Heart right ventricle (tissue), 16 donors: ENCODE data around the gene CARS2. TPM values are rescaled to one million over a fixed set of nuclear protein-coding genes. Genes with fewer than 3 reads are reported as not detected.
A peak's percentile ranks its signal among the peaks of the same experiment; 100 is the strongest.

Experiments
- ATAC-seq, 8 donors: fragments of 200-7000 bp; cut with Tn5 transposase; one replicate each; pipeline ENCODE4 v1.9.1; 2020; ENCODE audit warnings: mild to moderate bottlenecking in 8 of 8, moderate library complexity in 8 of 8, moderate number of reproducible peaks in 1 of 8
- DNase-seq, 2 donors: peaks; one replicate each; pipeline ENCODE4 v3.0.0-alpha.2; 2020
- H3K27ac ChIP-seq, 10 donors: fragments of 200-600 bp; sonication (generic) in 2 of 10; one replicate each; pipeline versions ENCODE4 v1.5.0 to v1.8.0; 2020 to 2022; ENCODE audit warnings: mild to moderate bottlenecking in 3 of 10
- H3K27me3 ChIP-seq, 7 donors: fragments of 200-600 bp; one replicate each; pipeline ENCODE4 v1.8.0; 2021 to 2022; ENCODE audit warnings: mild to moderate bottlenecking in 2 of 7
- H3K36me3 ChIP-seq, 9 donors: fragments of 200-600 bp; sonication (generic) in 1 of 9; one replicate each; pipeline versions ENCODE4 v1.5.0 to v1.8.0; 2020 to 2022; ENCODE audit warnings: mild to moderate bottlenecking in 2 of 9
- H3K4me1 ChIP-seq, 9 donors: fragments of 200-600 bp; sonication (generic) in 1 of 9; one replicate each; pipeline versions ENCODE4 v1.5.0 to v1.8.0; 2020 to 2022; ENCODE audit warnings: mild to moderate bottlenecking in 4 of 9
- H3K4me3 ChIP-seq, 10 donors: fragments of 200-600 bp; sonication (generic) in 2 of 10; one replicate each; pipeline versions ENCODE4 v1.5.0 to v1.8.0; 2020 to 2022; ENCODE audit warnings: mild to moderate bottlenecking in 7 of 10, moderate library complexity in 2 of 10
- H3K9me3 ChIP-seq, 11 donors: fragments of 200-600 bp in 10 of 11; sonication (generic) in 2 of 11; one replicate each; pipeline versions ENCODE4 v1.5.0 to v1.8.0; 2013 to 2022; ENCODE audit warnings: mild to moderate bottlenecking in 2 of 11, control low read depth in 1 of 11, moderate library complexity in 1 of 11
- WGBS, 2 donors: extraction: QIAGEN DNeasy Blood & Tissue Kit; methylation state at CpG; one replicate each; pipeline ENCODE4 v1.1.7; 2013; ENCODE audit warnings: inconsistent platforms in 1 of 2; 5-methylcytosine and 5-hydroxymethylcytosine counted together
- intact Hi-C, 10 donors: fragments of 100-400 bp; cut with DNase I; formaldehyde crosslinking; loops; one replicate each; pipeline versions ENCODE4 v1.11.1 to v1.14.2; 2022
- polyA plus RNA-seq, 2 donors: library from polyadenylated mRNA; stranded (reverse); fragments of 200-250 nt; gene quantifications; one replicate each; pipeline ENCODE4 v1.2.3, GENCODE V29; 2013
- total RNA-seq, 10 donors: library from RNA; stranded (reverse); fragmentation: NEBNext Ultra II Directional in 3 of 10; extraction: Animal tissue kit (Norgen Biotek cat#: 25700) in 3 of 10; gene quantifications; one replicate each; pipeline versions ENCODE4 v1.2.1 to v1.2.4, GENCODE V29; 2021 to 2023
- TF ChIP-seq, protein P1 (sequence below), 9 donors: fragments of 200-600 bp; sonication (generic) in 2 of 9; IDR thresholded peaks; one replicate each; pipeline versions ENCODE4 v1.5.0 to v1.8.0; 2021 to 2022; ENCODE audit warnings: antibody characterized with exemption in 9 of 9, mild to moderate bottlenecking in 5 of 9, moderate library complexity in 1 of 9
- donor health status: Arrhythmogenic right ventricular cardiomyopathy.
- donor health status: ischemic (EF 13 %, LVEDD 7.1; RV severe dilation, severe dysfunction).
- donor health status: healthy with polysubstance abuse.
- donor health status: DM: no; HTN: yes; CAD: no.
- donor health status: DM: no; HTN: no; CAD: no.
- donor health status: ischemic (EF 25% LVEDD 6.9; RV normal size, moderate dysfunction).
- donor health status: ischemic (EF 25% LVEDD 5.7; RV mildly dilated, moderate dysfunction).
- donor health status: healthy.
- donor health status: DM: yes; HTN: yes; CAD: no.
- donor health status: Ischemic cardiomyopathy.
- donor health status: ischemic (EF 35%, LVEDD 5.7; RV mildly dilated, moderate dysfunction).
- donor health status: nonischemic (EF 11% LVEDD 7.7; RV severe dilation, severe dysfunction).
- donor health status: DM: yes; HTN: yes; CAD: no.
- donor health status: PGD.
- donor health status: ischemic (EF 29% LVEDD 5.4; RV normal size, mild dysfunction).
- donor health status: nonischemic (EF 23%, LVEDD 6.1; RV moderate dilation, normal function).

CARS2 gene
- total and polyA plus RNA-seq, 12 donors: 35.2 to 103 (median 44.0) TPM

DNA sequence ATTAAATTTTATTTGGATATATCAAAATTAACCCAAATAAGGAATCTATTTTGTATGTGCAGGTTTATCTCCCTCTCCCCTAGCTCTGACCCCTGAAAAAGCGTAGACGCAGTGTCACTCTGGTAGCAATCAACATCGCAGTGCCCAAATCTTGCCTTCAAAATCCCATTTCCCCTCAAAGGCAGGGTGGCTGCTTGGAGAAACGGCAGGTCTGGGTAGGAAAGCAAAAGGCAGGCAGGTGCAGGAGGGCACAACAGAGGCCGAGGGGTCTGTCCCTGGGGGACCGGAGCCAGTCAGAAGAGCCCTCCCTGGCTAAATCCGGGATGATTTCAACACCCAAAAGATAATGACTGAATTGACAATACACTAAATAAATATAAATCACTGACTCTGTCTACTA lies 48.7 kb downstream of the CARS2 start:
- Histone ChIP-seq H3K4me1 (peaks cover 0 to 21% (median 0%) of the 10 kb centered on the region in 9 donors), H3K9me3 (peaks cover 0 to 27% (median 3%) of the 10 kb centered on the region in 11 donors), H3K27me3 (no peaks in the 10 kb centered on the region), H3K27ac (peak overlapping the region in 1 of 10 donors; percentile 83), H3K4me3 (no peak overlapping the region), H3K36me3 (peaks cover 0 to 76% (median 14%) of the 10 kb centered on the region in 9 donors)
- intact Hi-C loops: no loop called here
- DNase-seq (no peak), ATAC-seq (no peak)
- TF ChIP-seq, protein P1, sequence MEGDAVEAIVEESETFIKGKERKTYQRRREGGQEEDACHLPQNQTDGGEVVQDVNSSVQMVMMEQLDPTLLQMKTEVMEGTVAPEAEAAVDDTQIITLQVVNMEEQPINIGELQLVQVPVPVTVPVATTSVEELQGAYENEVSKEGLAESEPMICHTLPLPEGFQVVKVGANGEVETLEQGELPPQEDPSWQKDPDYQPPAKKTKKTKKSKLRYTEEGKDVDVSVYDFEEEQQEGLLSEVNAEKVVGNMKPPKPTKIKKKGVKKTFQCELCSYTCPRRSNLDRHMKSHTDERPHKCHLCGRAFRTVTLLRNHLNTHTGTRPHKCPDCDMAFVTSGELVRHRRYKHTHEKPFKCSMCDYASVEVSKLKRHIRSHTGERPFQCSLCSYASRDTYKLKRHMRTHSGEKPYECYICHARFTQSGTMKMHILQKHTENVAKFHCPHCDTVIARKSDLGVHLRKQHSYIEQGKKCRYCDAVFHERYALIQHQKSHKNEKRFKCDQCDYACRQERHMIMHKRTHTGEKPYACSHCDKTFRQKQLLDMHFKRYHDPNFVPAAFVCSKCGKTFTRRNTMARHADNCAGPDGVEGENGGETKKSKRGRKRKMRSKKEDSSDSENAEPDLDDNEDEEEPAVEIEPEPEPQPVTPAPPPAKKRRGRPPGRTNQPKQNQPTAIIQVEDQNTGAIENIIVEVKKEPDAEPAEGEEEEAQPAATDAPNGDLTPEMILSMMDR (IDR thresholded peaks at IDR 0.05): no peak
- 94 to 96% methylated on average over 7 of the region's 7 CpGs for whole genome bisulfite sequencing, 2 donors

GRCh38 chr13:110653851-110654250 lies 52.1 kb downstream of the CARS2 start:
- Histone ChIP-seq H3K4me3 (no peak overlapping the region), H3K9me3 (peaks cover 0 to 9% (median 0%) of the 10 kb centered on the region in 11 donors), H3K4me1 (peaks cover 0 to 18% (median 0%) of the 10 kb centered on the region in 9 donors), H3K27me3 (no peaks in the 10 kb centered on the region), H3K36me3 (peaks cover 0 to 70% (median 0%) of the 10 kb centered on the region in 9 donors), H3K27ac (no peak overlapping the region)
- no peak for DNase-seq
- TF ChIP-seq, protein P1 (IDR thresholded peaks at IDR 0.05): no peak
- WGBS, 2 donors: 95 to 96% methylated on average over 14 of the region's 14 CpGs
- ATAC-seq: no peak
- intact Hi-C loops: no loop called here

DNA sequence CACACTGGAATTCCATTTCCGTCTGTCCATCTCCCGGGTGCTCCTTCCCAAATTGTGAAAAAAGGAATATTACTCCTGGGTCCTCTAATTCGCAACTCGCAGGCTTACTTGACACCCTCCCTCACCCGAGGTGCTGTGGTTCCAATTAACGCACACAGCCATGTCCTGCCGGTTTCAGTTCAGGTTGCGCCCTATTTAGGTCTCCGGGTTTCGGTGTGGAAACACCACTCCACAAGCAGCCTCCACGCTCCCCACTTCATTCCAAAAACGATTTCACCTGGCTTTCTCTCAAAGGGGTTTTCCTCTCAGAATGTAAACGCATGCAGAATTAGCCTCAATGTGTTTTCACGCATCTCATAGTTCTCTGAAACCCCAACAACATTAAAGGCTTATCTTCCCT lies 52.6 kb downstream of the CARS2 start:
- Histone ChIP-seq H3K27me3 (no peaks in the 10 kb centered on the region), H3K4me3 (no peak overlapping the region), H3K36me3 (peaks cover 0 to 75% (median 0%) of the 10 kb centered on the region in 9 donors), H3K4me1 (peaks cover 0 to 13% (median 0%) of the 10 kb centered on the region in 9 donors), H3K9me3 (peaks cover 0 to 8% (median 0%) of the 10 kb centered on the region in 11 donors), H3K27ac (no peak overlapping the region)
- intact Hi-C loops: no loop called here
- no peak for ATAC-seq
- DNase-seq: no peak
- WGBS, 2 donors: 86 to 91% methylated on average over 14 of the region's 14 CpGs
- TF ChIP-seq, protein P1 (IDR thresholded peaks at IDR 0.05): no peak

GRCh38 chr13:110652764-110653163 lies 53.2 kb downstream of the CARS2 start:
- Histone ChIP-seq H3K27me3 (no peaks in the 10 kb centered on the region), H3K9me3 (peaks cover 0 to 3% (median 0%) of the 10 kb centered on the region in 11 donors), H3K27ac (no peak overlapping the region), H3K4me1 (peaks cover 0 to 8% (median 0%) of the 10 kb centered on the region in 9 donors), H3K36me3 (peaks cover 0 to 77% (median 0%) of the 10 kb centered on the region in 9 donors), H3K4me3 (no peak overlapping the region)
- TF ChIP-seq, protein P1 (IDR thresholded peaks at IDR 0.05): no peak
- no peak for DNase-seq
- no peak for ATAC-seq
- intact Hi-C loops: no loop called here
- 86 to 87% methylated on average over 10 of the region's 10 CpGs for WGBS, 2 donors
